CMK (cell line): ENCODE measurements around the gene CYREN.

ENCODE experiments used
- DNase-seq: peaks from one replicate; pipeline ENCODE4 v3.0.0-alpha.2; 2010; ENCODE audit warnings: low read depth

CYREN gene

GRCh38 chr7:135197343-135197742 lies 26.8 kb upstream of the CYREN start:
- no peak for DNase-seq

DNA sequence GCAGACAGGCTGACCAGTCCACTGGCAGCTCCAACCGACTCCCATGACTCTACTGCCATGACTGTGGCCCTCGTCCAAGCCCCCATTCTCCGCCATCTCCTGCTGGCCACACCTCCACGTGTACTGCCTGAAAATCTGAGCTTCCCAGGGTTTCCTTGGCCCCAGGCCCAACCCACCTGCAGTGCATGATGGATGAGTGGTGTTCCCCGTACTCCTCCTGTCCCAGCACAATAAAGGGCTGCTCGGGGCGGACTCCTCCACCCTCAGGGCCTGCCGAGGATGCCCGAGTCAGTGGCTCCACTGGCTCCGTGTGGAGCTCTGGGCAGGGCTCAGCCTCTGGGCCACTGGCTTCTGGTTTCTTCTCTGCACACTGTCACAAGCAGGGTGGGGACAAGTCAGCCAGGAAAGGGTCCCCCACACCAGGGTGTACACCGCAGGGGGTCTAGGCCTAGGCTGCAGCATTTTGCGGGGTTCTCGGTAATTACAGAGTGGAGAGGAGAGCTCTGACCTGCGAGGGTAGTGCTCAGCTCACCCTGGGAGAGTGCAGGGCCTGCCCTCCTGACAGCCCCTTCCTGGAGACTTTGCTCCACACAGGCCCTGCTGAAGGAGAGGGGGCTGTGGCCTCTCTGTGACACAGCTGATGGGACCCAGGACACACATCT lies 25.6 kb upstream of the CYREN start:
- no peak for DNase-seq

GRCh38 chr7:135195156-135195555 lies 24.6 kb upstream of the CYREN start:
- no peak for DNase-seq

DNA sequence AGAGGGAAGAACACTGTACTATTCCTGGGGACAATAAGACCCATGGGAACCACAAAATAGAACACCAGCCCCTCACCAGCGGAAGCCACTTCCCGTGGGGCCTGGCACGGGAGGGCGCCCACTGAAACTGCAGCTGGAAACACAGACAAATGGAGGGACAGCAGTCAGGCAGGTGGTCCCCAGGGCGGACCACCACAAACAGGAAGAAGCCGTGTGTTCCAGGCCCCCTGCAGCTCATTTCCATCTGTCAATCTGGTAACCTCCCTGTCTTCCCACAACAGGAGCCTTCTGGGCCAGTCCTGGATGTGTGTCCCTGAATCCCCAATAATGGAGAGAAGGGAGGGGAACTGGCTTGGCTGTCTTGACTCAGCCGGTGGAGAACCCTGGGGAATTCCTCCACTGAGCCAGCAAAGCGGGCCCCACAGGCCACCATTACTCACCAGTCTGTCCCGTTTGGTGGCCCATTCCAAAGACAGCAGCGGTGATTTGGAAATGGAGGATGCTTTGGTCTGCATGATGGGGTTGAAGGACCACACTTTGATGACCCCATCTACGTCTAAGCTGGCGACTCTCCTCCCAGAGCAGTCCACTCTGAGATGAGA lies 24.1 kb upstream of the CYREN start:
- no peak for DNase-seq

DNA sequence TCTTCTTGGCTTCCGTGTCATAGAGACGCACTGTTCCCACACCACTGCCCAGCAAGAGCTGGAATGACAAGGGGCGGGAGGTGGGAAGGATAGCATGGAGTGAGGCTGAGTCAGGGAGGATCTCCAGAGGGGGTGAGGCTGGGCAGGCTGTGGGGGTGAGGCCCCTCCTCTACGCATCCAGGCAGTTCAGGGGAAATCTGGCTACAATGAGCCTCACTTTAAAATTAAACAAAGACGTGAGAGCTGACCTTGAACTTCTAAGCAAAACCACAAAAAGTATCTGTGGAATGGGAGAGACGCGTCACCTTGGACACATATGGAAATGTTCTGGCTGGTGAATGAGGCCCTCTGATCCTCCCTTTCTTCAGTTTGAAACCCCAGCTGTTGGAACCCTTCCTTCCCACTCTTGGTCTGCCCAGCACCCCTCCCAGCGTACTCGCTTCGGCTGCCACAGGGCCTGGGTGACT lies 23.1 kb upstream of the CYREN start:
- no peak for DNase-seq

DNA sequence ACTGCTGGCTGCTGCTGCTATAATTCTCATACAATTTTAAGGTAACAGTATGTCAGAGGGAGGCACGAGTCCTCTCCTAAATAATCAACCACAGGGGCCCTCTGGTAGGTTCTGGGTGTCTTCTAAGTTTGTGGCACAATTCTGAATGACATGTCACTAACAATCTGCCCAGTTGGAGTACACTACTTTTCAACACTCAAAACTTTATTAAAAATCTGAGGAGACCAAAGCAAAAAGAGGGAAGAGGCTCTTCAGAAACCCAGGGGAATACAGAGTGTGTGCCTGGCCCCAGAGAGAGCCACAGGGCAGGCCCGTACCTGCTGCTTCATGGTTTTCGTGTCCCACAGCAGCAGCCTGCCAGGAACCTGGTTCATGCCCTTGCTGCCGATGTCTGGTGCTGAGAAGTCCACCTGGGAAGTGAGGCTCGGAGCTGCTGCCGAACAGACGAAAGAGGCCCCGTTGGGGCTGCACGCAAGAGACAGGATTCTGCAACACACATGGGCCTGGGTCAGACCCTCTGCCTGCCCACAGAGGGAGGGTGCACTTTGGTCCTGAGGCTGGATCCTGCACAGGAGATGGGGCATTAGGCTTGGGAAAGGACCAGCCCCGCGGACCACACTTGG lies 22.5 kb upstream of the CYREN start:
- no peak for DNase-seq

GRCh38 chr7:135190703-135191102 lies 20.2 kb upstream of the CYREN start:
- DNase-seq: no peak

- no peak for DNase-seq
Measured at GRCh38 chr7:135189961-135190360, 19.5 kb upstream of the CYREN start.

GRCh38 chr7:135189221-135189662 lies 18.7 kb upstream of the CYREN start:
- no peak for DNase-seq

DNA sequence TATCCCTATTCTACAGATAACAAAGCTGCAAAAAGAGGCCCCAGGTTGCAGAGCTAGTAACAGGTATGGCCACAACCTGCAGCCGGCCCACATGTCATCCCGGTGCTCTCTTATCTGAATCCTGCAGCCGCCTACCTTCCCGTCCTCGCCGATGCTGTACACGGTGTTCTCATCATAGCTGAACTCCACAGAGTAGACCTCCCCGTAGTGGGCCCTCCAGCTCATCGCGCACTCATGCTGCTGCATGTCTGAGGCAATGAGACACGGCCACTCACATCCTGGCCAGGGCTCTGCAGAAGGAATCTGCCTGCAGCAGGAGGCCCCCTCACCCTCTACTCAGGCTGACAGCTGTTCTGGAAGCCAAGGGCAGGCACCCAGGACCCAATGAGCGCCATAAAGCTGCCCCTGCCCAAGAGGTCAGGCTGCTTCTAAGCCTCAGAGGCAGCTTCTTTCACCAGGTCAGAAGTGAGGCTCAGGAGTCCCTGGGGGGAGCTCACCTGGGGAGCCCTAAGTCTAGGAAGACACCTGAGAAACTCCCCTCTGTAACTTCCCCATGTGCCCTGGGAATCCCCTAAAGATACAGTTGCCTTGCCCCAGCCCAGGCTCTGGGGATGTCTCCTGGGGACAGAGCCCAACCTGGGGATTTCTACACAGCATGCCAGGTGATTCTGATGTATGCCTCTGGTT lies 17.9 kb upstream of the CYREN start:
- DNase-seq: no peak

- DNase-seq: no peak
Measured at GRCh38 chr7:135186841-135187253, 16.3 kb upstream of the CYREN start.

DNA sequence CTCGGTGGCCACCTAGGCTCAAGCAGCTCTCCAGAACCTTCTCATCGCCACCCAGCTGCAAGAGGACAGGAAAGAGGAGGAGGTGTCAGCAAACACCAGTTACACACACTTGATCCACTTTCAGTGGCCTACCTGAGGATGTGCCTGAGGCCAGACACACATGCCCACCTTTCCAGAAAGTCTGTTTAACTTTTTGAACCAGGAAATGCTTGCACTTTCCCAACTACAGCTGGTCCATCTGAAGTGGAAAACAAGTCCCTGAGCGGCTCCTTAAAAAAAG lies 15.7 kb upstream of the CYREN start:
- no peak for DNase-seq

DNA sequence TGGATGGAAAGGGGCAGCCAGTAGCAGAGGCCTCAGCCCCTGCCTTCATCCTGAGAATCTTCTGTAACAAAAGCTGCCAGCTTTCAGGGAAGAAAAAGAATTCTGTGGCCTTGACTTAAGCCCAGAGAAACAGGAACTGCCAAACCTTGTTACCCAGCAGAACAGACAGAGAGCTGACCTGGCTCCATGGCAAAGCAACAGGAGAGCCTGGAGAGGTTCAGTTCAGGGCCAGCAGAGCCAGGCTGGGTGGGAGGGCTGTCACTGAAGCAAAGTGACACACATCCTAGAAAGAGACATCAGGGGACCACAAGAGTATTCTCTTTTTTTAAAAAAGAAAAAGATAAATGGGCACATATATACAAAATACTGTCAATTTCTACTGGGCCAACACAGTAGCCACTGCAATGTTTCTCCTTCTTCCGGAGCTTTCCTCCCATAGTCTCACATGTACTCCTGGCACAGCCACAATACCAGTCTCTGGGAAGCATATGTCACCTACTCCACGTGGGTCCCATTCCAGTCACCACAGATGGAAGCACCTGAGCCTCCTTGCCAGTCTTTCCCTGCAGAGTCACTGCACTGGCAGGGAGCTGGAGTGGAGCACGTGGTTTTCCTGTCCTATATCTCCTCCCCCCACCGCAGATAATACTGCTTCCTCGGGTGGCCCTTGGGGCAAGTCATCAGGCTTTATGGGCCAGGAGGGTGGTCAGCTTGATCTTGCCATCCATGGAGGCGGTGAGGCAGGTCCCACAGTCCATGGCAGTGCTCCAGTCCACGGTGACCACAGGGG lies 15.2 kb upstream of the CYREN start:
- no peak for DNase-seq

DNA sequence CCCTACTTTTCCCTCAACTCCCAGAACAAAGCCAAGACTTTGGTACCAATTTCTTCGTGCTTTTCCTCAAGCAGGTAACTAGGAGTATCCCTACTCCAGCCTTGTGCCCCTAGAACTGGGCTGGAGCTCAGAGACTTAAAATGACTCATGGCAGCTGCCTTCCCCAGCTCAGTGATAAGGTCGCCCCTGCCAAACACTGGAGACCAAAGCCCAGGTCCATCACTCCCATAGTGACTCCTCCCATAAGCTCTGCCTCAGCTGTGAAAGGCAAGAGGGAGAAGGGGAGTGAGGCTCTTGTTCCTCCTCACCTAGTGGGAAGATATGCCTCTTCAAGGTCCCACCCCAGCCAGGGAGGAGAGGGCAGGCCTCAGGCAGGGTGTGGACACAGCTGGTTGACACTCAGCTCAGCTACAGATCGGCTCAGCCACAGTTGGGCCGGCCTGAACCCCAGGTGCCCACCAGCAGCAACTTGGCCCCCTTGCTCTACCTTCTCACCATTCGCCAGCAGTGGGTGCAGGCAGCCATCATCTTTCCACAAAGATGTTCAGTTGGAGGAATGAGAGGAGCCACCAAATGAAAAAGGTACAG lies 13.8 kb upstream of the CYREN start:
- no peak for DNase-seq

- DNase-seq: no peak
Measured at GRCh38 chr7:135183478-135183877, 13.0 kb upstream of the CYREN start.

DNA sequence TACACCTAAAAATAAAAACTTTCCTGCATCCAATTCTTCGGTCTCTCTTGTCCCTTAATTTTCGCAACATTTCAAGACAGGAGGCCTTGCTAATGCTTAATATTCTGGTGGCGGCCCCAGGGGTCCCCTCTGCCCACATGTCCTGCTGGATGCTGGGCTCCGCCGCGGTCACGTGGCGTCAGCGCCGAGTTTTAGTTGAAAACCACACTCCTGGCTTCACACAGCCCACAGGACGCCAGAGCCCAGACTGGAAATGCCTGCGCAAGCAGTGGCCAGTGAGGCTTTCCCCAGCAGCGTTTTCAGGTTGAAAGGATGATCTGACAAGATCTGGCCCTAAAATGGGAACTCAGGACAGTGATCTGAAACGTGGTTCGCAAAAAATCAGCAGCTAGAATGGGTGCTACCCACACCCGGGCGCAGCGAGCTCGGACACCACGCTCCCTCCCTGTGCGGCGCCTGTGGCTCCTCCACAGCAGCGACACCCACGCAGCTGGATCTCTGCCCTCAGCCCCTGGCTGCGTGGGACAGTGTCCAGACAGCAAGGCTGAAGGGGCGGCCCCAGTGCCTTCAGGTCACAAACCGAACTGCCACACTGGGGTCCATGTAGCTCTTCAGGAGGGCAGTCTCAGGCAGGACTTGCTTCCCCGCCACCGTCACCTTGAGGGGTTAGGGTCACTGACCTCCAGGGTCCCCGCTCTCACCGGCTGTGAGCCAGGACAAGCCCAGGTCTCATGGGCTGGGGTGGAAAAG lies 11.6 kb upstream of the CYREN start:
- no peak for DNase-seq

- no peak for DNase-seq
Measured at GRCh38 chr7:135181261-135181928, 10.9 kb upstream of the CYREN start.

DNA sequence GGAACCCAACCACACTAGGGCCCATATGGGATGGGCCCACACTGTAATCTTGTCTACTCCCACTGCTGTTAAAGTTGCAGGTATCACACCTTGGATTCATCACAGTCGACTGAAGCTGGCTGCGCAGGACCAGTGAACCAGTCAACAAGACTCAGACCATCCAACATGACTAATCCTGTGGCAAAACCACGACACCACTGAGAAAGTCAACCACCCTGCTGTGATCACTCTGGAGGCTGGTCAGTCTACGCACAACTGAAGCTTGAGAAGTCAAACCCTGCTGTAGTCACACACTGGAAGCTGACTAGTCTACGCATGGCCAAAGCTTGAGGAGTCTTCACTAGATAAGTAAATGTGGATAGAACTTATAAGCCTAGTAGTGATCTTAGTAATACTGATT lies 9.6 kb upstream of the CYREN start:
- DNase-seq: no peak

DNA sequence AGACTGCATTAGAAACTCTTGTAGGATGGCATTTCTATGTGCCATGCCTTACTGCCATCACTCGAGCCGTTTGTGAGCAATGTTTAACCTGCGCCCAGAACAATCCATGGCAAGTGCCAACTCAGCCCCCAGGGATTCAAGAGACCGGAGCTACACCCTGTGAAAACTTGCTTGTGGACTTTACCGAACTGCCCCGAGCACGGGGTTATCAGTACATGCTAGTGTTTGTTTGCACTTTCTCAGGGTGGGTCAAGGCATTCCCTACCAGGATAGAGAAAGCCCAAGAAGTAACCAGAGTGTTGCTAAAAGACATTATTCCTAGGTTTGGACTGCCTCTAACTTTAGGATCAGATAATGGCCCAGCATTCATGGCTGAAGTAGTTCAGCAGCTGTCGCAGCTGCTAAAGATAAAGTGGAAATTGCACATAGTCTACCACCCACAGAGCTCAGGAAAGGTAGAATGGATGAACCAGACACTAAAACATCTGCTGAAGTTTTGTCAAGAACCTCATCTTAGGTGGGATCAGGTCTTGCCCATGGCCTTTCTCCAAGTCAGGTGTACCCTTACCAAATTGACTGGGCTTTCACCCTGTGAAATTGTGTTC lies 8.9 kb upstream of the CYREN start:
- no peak for DNase-seq

DNA sequence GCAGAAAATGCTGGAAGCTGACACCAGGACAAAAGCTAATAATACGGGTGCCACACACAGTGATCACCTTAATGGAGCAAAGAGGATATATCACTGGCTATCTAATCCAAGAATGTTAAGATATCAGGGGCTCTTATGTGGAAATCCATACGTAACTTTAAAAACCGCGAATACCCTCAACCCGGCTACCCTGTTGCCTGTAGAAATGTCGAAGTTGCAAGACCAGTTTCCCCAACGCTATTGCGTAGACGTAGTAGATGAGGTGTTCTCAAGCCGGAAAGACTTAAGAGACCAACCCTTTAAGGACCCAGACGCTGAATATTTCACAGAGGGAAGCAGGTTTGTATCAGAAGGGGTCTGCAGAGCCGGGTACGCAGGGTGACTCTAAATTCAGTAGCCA lies 7.9 kb upstream of the CYREN start:
- no peak for DNase-seq
